ENCODE data around the gene TLE2.

TLE2 gene

GRCh38 chr19:3026768-3027167 lies 2.3 kb downstream of the TLE2 start:
- Histone ChIP-seq H3K4me2 (ENCODE audit: insufficient read depth, low read length) (no peak overlapping the region), H3K4me1 (ENCODE audit: insufficient read depth, low read length) (peaks cover 21% of the 10 kb centered on the region), H2AFZ (ENCODE audit: low read depth, low read length) (no peak overlapping the region), H3K4me3 (ENCODE audit: low read depth in 1 of 2, low read length in 2 of 2) (no peak overlapping the region), H3K9ac (ENCODE audit: low read depth, low read length) (no peak overlapping the region), H3K79me2 (ENCODE audit: insufficient read depth, low read length) (no peaks in the 10 kb centered on the region), H3K36me3 (ENCODE audit: insufficient read depth, low read length) (no peaks in the 10 kb centered on the region), H3K27me3 (ENCODE audit: insufficient read depth, low read length, poor library complexity) (peaks cover 27% of the 10 kb centered on the region), H3K9me3 (ENCODE audit: insufficient read depth, low read length, severe bottlenecking) (no peaks in the 10 kb centered on the region), H4K20me1 (ENCODE audit: insufficient read depth, low read length) (no peaks in the 10 kb centered on the region), H3K27ac (ENCODE audit: low read length) (no peak overlapping the region)
- DNase-seq: no peak
- no peak for ATAC-seq (ENCODE audit: insufficient read depth, low read depth)
- TF ChIP-seq, protein P1, sequence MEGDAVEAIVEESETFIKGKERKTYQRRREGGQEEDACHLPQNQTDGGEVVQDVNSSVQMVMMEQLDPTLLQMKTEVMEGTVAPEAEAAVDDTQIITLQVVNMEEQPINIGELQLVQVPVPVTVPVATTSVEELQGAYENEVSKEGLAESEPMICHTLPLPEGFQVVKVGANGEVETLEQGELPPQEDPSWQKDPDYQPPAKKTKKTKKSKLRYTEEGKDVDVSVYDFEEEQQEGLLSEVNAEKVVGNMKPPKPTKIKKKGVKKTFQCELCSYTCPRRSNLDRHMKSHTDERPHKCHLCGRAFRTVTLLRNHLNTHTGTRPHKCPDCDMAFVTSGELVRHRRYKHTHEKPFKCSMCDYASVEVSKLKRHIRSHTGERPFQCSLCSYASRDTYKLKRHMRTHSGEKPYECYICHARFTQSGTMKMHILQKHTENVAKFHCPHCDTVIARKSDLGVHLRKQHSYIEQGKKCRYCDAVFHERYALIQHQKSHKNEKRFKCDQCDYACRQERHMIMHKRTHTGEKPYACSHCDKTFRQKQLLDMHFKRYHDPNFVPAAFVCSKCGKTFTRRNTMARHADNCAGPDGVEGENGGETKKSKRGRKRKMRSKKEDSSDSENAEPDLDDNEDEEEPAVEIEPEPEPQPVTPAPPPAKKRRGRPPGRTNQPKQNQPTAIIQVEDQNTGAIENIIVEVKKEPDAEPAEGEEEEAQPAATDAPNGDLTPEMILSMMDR (IDR thresholded peaks at IDR 0.05; ENCODE audit: borderline replicate concordance, extremely low read depth, low read length, poor library complexity, severe bottlenecking): no peak
- no peak for TF ChIP-seq EZH2 (IDR thresholded peaks at IDR 0.05; ENCODE audit: borderline replicate concordance, low read depth, low read length, severe bottlenecking)

DNA sequence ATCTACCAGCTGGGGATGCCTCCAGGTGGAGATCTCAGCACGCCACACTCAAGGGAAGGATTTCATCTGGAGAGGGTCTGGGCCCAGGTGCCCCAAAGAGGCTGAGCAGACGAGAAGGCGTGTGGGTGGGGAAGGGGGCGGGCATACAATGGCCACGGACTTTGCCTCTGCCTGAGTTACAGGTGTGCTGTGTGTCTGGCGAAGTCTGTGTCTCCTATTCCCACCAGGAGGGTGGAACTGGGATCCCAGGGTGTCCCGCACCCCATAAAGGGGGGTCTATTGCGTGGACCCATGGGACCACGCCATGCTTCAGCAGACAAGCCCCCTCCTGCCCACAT lies 3.6 kb downstream of the TLE2 start:
- no peak for ATAC-seq (ENCODE audit: insufficient read depth, low read depth)
- Histone ChIP-seq H3K79me2 (ENCODE audit: insufficient read depth, low read length) (no peaks in the 10 kb centered on the region), H4K20me1 (ENCODE audit: insufficient read depth, low read length) (no peaks in the 10 kb centered on the region), H3K27me3 (ENCODE audit: insufficient read depth, low read length, poor library complexity) (peaks cover 21% of the 10 kb centered on the region), H3K9ac (ENCODE audit: low read depth, low read length) (no peak overlapping the region), H3K4me2 (ENCODE audit: insufficient read depth, low read length) (no peak overlapping the region), H3K4me1 (ENCODE audit: insufficient read depth, low read length) (peaks cover 21% of the 10 kb centered on the region), H3K27ac (ENCODE audit: low read length) (no peak overlapping the region), H2AFZ (ENCODE audit: low read depth, low read length) (no peak overlapping the region), H3K9me3 (ENCODE audit: insufficient read depth, low read length, severe bottlenecking) (no peaks in the 10 kb centered on the region), H3K36me3 (ENCODE audit: insufficient read depth, low read length) (no peaks in the 10 kb centered on the region), H3K4me3 (ENCODE audit: low read depth in 1 of 2, low read length in 2 of 2) (no peak overlapping the region)
- TF ChIP-seq, protein P1 (IDR thresholded peaks at IDR 0.05; ENCODE audit: borderline replicate concordance, extremely low read depth, low read length, poor library complexity, severe bottlenecking): no peak
- no peak for TF ChIP-seq EZH2 (IDR thresholded peaks at IDR 0.05; ENCODE audit: borderline replicate concordance, low read depth, low read length, severe bottlenecking)
- DNase-seq: no peak

DNA sequence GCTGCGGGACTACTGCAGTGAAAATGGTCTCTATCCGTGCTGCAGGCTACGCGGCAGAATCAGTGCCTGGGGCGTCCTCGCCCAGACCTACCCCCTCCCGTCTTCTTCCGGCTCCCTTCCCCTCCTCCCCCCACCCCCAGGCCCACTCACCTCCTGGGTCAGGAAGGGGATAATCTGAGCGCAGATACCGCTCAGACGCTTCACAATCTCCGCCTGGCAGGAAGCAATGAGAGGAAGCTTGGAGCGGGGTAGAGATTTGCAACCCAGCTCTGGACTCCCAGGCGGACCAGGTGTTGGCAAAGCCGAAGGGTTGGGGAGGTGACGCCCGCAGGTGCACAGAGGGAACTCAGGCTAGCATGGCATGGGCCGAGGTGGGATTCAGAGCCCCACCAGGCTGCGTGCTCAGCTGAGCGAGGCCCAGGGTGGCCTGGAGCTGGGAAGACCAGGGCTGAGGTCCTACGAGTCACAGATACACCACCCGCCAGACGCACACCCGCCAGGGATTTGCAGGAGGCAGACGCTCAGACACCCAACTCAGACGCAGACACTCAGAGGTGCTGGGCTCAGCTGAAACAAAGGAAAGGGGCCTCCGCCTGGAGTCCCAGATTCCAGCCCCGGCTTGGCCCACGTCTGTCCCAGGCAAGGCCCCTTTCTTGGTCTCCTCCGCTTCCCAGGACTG lies 4.1 kb downstream of the TLE2 start:
- Histone ChIP-seq H3K4me1 (ENCODE audit: insufficient read depth, low read length) (peaks cover 21% of the 10 kb centered on the region), H3K36me3 (ENCODE audit: insufficient read depth, low read length) (no peaks in the 10 kb centered on the region), H3K79me2 (ENCODE audit: insufficient read depth, low read length) (no peaks in the 10 kb centered on the region), H3K27ac (ENCODE audit: low read length) (no peak overlapping the region), H3K4me3 (ENCODE audit: low read depth in 1 of 2, low read length in 2 of 2) (no peak overlapping the region), H3K9me3 (ENCODE audit: insufficient read depth, low read length, severe bottlenecking) (no peaks in the 10 kb centered on the region), H3K27me3 (ENCODE audit: insufficient read depth, low read length, poor library complexity) (peaks cover 16% of the 10 kb centered on the region), H4K20me1 (ENCODE audit: insufficient read depth, low read length) (no peaks in the 10 kb centered on the region), H3K9ac (ENCODE audit: low read depth, low read length) (no peak overlapping the region), H3K4me2 (ENCODE audit: insufficient read depth, low read length) (no peak overlapping the region), H2AFZ (ENCODE audit: low read depth, low read length) (no peak overlapping the region)
- no peak for ATAC-seq (ENCODE audit: insufficient read depth, low read depth)
- TF ChIP-seq EZH2 (IDR thresholded peaks at IDR 0.05; ENCODE audit: borderline replicate concordance, low read depth, low read length, severe bottlenecking): no peak
- TF ChIP-seq, protein P1 (IDR thresholded peaks at IDR 0.05; ENCODE audit: borderline replicate concordance, extremely low read depth, low read length, poor library complexity, severe bottlenecking): no peak
- no peak for DNase-seq

Measured in DND-41 (cell line).